Stimulated activated CD4-positive, alpha-beta T cell treated with anti-CD3 and anti-CD28 coated beads, Interleukin-4, amount 100 ng/mL, for 4 hours (primary cell): ENCODE results near the gene DNLZ.
A peak's percentile ranks its signal among the peaks of the same experiment; 100 is the strongest.
"Not testable (repeated sequence)": the region's sequence is repeated elsewhere in the genome, so short reads cannot be mapped to it uniquely, and the experiment has no call there.

Source experiments
- DNase-seq, 2 experiments: peaks; one replicate each; pipeline ENCODE4 v3.0.0-alpha.2; 2020

Gene DNLZ

DNA sequence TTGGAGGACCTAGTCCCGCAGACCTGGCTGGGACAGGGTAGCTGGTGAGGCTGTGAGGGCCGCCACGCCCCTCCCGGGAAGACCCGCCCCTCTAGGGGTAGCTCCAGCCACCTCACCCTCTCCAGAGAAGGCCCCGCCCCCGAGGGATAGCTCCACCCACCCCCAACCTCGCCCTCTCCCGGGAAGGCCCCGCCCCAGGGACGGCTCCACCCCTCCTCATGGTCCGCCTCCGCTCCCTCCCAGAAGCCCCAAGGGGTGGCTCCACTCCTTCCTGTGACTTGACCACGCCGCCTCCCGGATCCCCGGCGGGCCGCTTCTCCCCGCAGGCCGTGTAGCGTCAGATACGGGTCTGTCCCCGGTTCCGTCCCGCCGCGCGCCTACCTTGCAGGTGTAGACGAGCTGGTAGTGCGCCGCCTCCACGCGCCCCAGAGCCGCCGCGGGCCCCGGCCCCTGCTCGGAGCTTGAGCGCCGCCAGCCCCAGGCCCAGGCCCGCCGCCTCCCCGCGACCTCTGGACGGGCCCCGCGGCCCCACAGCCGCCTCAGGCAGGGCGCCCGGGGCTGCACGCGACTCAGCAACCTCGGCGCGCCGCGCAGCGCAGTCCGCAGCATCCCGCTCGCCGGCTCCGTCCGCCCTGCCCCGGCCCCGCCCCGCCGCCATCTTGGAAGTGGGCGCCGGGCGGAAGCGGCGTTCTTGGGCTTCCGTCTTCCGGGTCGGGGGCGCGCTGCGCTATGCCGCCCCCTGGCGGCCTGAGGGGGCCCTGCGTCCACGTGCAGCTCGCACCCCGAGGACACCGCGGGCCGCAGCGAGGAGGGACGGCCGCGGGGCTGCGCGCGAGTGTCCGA, at the start of gene DNLZ:
TSS of gene DNLZ (minus strand) at position 639 of the 843 bp plus-strand sequence. CDS start at position 609, 30 bp downstream.
- peak; percentile 92 to 98 for DNase-seq

DNA sequence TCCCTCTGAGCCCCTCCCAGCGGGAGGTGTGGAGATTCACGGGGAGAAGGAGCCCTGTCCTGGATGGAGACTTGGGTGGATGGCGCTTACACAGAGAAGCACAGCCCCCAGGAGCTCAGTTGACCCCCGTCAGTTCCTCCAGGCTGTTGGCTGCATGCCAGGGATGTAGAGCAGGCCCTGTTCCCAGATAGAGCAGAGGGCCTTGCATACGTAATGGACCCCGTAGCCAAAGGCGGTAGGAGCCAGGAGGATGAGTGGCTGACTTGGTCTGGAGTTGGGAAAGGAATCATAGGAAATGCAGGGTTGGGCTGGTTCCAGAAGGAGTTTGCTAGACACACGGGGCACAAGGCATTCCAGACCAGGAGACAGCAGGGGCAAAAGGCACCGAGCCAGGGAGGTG, 49.4 kb upstream of the DNLZ start:
- DNase-seq, result no peak

DNA sequence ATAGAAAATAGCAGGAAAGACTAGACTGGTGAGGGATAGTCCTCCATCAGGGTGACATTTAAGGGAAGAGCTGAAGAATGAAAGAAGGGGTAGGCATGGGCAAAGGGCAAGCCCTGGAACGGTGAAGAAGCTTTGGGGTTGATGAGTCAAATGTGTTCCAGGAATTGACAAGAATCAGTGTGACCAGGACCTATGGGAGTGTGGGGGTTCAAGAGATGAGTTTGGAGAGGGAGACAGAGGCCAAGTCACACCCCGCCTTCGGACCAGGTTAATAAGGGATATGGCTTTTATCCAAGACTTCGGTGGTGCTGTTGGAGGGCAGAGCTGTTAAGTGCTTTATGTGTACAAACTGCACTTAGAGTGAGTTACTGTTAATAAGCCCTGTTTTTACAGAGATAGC, 47.8 kb upstream of the DNLZ start:
- no peak for DNase-seq

DNA sequence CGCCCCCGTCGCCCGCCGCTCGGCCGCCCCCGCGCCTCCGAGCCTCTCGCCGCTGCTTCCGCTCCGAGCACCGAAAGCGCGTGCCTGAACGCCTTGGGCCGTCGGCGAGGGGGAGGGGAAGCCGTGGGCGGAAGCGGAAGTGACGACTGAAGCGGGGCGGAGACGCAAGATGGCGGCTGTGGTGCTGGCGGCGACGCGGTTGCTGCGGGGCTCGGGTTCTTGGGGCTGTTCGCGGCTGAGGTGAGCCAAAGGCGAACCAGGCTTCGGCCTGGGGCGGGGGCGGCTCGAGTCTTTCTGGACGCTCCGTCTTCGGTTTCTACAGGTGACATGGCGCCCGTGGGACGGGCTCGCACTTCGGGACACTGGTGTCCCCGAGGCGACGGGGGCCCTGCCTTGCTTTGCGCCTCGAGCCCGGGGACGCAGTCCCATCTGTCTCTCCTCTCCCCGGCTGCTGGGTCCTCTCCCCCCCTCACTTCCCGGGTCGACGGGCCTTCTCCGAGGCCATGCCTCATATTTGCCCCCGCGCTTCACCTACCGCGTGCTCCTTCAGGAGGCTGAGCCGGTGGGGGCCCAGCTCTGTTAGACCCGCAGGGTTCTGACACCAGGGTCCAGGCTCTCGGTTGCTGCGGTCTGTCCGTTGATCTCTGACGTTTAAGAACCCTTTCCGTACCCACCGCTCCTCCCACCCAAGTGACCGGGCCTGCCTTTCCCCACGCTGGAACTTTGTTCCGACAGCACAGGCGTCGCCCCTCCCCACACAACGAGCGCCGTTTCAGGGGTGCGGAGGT, 47.1 kb upstream of the DNLZ start, which contains the start of the genes ENTR1 and PMPCA:
TSS of gene ENTR1 (minus strand) at position 115 of the 788 bp plus-strand sequence. CDS start 217 bp downstream, outside the sequence.
TSS of gene PMPCA (plus strand) at position 159 of the 788 bp plus-strand sequence. CDS start at position 170, 11 bp downstream.
- peak; percentile 96 to 99 for DNase-seq

DNA sequence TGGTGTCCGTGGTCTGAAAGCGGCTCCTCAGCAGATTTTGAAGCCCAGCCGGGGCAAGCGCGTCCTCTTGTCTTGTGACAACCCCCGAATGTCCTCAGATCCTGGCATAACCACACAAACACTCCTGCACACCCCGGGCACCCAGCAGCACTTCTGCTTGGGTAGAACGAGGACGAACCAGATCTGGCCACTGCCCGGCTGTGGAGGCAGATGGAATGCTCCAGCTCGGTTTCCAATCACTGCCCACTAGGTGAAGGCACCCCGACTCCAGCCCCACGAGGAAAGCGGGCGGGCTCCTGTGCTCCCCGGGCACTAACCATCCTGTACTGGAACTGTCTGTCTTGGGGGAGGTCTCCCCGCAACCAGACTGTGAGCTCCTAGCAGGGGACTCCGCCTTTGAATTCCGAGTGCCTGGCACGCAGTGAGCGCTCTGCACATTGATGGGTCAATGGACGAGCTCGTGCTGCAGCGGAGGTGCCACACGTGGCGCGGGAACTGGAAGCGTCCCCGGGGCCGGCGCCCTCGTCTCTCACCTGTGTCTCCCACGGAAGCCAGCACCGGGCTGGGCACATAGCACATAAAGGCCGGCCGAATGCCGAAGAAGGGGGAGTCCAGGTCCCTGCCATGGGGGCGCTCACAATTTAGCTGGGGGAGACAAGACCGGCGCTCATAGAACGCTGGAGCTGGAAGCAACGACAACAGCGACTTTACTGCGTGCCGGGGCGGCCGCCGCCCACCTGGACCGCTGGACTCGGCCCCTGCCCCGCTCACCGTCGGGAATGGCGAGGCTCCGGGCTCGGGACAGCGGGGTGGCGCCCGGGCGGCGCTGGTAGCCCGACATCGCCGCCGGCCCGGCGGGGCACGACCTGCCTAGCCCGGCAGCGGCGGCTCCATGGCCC, 46.3 kb upstream of the DNLZ start:
- DNase-seq, result peak; percentile 32

DNA sequence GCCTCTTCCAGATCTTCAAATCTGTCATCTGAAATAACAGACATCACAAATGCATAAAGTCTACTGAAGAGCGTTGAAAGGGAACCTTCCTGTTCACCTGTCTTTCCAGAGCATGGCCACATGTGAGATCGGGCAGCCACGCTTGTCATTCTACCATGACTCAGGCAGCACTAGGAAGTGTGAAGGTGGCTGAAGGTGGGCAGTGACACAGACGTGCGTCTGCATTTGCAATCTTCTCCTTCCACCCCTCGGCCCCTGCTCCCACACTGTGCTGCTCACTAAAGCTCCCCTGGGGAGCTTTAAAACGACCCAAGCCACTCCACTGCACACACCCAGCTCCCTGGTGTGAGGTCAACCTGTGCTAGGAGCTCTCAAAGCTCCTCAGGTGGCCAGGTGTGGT, 44.4 kb upstream of the DNLZ start:
- no peak for DNase-seq

DNA sequence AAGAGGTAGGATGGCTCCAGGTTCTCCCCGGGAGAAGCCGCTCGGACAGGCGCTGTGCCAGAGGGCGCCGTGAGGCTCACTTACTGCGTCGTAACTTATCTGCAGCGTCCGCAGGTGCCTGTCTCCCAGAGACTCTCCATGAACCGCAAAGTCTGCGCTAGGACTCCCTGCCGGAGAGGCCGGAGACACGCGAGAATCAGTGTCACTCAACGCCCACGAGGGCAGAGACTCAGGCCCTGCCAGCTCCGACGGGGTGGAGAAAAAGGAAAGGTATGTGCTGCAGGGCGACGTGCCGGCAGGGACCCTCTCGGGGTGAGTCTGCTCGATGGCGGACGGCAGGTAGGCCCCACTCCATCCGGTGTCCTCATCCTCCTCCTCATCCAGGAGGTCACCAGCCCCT, 43.5 kb upstream of the DNLZ start:
- DNase-seq, result not testable (repeated sequence)

DNA sequence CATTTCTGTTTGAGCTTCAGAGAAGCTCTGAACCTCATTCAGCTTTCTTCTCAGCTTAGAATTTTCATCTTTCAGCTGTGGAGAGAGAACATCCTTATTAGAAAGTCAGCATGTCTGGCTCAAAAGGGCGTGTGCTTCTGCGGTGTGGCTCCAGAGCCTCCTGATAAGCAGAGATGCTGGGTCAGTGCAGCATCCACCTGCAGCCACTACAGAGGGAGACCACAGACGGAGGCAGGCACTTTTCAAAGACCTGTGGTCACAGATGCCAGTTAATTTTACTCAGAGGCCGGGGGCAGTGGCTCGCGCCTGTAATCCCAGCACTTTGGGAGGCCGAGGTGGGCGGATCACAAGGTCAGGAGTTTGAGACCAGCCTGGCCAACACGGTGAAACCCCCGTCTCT, 42.4 kb upstream of the DNLZ start:
- DNase-seq, result not testable (repeated sequence)

DNA sequence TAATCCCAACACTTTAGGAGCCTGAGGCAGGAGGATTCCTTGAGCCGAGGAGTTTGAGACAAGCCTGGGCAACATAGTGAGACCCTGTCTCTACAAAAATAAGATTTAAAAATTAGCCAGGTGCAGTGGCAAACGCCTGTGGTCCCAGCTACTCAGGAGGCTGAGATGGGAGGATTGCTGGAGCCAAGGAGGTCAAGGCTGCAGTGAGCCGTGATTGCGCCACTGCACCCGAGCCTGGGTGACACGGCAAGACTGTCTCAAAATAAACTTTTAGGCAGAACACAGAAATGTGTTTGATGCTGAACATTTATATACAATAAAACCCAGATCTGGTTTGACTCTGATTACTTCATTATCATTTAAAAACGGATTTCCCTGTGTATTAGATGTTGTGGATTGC, 41.9 kb upstream of the DNLZ start:
- no peak for DNase-seq

DNA sequence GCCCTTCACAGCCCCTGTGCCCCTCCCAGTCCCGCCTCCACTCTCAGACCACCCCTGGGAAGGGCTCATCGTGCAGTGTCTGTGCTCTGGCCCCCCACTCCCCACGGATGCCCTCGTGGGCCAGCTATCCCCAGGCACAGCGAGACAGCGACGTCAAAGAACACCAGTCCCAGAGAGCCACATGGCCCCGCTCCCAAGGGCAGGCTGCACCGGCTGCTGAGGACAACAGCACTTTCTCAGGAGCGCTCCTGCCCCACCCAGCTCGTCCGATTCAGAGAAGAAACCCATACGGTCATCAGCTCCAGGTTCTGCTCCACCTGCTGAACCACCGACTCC, 41.2 kb upstream of the DNLZ start:
- DNase-seq, result no peak

DNA sequence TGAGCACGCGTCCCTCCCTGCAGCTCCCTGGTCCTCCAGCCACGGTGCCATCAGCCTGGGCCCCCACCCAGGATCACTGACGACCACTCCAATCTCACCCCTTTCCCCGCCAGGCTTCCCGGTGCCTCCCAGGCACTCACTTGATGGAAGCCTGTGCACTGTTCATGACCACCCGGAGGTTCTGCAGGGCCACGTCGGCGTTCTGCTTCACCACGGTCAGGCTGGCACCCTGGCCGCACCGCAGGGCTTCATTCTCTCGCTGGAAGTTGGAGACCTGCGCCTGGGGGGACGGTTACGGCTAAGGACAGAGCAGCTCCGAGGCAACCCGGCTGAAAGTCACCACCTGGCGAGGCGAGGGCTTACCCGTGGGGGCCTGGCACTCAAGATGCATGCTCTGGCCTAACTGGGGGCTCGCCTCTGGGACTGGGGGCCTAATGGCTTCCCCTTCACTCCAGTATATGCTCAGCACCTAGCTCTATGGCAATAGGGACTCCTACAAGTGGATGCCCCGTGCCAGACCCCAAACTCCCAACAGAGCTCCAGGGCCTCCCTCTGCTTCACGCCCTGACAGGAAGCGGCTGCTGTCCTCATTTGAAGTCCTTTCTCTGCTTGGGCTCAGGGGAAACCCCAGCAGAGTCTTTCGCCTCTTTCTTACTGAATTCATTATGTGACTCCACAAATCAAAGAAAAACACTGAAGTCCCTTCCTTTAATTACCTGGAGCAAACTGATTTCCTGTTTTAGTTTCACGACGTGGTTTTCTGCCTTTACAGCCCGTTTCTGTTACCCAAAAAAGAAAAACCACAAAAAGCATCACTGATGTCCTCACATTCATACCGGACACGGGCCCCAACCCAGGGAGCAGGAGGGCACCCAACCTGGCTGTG, 40.6 kb upstream of the DNLZ start:
- peak; percentile 40 to 45 for DNase-seq

DNA sequence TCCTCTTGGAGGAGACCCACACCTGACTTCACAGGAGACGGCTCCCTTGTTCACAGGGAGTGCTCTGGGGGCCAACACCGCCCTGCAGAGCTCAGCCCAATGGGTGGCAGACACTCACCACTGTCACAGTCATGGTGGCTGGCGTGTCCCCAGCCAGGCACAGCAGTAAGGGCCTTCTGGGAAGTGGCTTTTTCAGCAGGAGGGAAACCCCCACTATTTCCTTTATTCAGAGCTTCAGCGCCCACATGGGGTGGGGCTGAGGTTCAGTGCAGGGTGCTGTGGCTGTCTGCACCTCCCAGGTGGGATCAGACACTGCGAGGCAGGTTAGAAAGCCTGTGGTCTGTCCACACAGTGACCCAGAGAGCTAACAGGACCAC, 40.0 kb upstream of the DNLZ start:
- DNase-seq, result peak; percentile 64 to 86

DNA sequence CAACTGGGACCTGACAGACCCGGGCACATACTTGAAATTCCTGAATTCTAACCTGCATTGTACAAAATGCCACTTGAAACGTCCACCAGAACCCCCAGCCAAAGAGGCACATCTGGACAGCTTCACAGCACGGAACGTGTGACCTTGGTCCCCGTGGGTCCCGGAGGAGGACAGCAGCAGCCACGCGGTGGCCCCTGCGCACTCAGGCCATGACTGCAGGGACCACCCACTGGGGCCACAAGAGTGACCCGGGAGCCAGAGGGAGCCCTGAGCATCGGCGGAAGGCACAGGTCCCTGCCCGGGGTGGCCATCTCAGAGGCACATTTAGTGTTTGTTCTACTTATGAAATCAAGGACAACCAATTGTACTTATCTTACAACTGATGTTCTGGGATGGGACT, 38.5 kb upstream of the DNLZ start:
- no peak for DNase-seq

DNA sequence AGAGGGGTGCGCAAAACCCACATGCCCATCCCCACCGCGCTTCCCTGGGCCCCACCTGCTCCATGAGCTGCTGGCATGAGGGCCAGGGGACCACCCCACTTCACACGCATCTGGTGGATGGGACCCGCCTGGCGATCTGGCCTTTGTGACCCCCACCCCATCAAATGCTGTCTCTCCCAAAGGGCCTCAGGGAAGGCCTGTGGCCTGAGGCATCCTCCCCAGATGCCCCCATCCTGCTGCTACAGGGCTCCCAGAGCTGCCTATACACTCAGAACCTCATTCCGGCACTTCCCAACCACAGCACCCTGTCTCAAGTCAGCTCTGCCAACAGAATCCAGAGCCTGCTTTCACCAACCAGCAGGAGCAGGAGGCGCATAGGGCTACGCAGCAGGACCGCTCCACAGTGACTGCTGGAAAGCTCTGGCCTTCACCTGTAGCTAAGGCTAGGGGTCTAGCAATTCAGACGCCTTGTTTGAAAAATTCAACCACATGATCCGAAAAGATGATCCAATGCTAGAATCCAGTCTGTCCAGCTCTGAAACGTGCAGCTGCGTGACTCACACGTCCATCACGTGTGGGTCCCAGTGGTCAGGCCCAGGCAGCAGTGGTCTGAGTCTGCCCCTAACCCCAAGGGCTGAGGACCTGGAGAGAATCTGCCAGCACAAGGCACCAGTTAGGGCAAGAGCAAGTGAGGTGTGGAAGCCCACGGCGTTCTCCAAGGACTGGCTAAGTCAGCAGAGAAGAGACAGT, 37.8 kb upstream of the DNLZ start:
- no peak for DNase-seq

DNA sequence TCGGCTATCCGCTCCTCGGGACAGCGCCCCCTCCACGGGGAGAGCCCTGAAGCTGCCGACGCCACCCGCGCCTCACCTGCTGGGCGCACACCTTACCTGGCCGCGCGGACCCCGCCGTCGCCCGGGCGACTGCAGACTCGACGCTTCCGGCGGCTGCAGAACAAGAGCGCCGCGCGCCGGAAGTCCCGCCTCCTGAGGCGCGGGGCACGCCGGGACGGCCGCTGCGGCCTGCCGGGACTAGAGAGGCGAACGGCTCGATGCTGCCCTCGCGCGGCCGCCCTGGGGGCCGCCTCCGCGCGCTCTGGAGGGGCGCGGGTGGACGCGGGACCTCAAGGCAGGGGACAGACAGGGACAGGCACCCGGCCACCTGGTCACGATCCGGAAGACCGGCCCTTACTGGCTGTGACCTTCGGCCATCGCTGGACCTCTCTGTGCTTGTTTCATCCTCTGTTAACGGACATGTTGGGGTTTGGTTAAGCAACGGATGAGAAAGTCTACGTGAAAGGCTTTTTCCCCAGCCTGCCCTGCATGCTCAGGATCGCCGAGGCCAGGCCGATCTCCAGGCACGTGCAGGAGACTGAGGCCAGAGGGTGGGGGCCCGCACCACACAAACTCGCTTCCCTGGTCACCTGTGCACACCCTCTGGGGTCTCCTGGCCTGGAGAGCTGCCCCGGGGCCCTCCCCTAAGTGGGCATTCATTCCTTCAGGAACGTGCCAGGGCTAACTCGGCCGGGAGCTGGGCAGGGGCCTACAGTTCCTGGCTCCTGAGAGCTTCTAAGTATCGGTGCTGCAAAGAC, 36.7 kb upstream of the DNLZ start, which contains the start of gene SNAPC4:
TSS of gene SNAPC4 (minus strand) at position 133 of the 797 bp plus-strand sequence. CDS start 1,742 bp downstream, outside the sequence.
- DNase-seq, result peak; percentile 84 to 90

DNA sequence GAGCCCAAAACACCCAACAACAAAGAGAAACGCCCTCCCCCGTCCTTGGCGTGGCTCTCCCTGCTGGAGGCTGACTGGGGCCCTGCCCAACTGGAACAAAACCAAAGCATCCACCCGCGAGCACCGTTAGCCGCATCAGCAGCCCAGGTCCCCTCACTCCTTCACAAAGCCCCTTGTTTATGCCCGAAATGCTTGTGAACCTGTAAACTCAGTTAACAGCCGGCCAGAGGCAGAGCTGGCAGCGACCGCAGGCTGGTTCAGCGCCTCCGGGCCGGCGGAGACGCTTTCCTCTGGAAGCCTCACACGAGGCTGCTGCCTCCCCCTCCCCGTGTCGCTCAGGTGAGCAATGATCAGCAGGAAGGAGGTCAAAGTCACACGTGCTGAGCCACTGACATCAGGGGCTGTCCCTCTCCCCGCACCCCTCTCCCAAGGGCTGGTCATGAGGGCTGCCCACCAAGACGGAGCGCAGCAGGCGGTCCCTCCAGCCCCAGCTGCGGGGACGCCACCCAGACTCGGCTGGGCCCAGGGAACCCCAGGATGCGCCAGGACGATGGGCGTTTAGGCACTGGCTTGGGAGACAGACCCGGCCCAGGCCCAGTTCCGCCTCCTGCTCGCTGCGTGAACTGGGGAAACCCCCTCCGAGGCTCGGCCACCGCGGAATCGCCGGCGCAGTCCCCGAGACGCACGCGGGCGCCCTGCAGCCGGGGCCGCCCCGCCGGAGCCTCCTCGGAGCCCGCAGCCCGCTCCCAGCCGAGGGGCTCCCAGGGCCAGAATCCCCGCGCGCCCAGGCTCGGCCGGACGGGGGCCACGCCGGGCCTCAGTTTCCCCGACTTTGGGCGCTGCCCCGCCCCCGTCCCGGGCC, 35.9 kb upstream of the DNLZ start:
- DNase-seq, result peak; percentile 45 to 56

DNA sequence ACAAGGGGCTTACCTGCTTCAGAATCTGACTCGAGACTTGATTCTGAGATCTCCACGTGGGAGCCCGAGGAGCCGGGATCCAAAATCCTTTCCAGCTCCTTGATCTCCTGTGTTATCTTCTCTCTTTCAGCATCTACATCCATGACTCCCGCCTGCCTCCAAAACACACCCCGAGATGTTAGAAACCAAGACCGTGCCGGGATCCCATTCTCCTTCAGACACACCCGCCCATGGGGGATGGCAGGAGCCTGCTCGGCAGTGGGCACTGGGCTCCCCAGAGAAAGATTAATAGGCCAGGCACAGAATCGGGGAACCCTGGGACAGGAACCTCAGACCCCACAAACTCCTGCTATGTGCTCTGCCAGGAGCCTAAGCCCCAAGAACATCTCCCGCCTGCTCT, 34.7 kb upstream of the DNLZ start:
- no peak for DNase-seq

DNA sequence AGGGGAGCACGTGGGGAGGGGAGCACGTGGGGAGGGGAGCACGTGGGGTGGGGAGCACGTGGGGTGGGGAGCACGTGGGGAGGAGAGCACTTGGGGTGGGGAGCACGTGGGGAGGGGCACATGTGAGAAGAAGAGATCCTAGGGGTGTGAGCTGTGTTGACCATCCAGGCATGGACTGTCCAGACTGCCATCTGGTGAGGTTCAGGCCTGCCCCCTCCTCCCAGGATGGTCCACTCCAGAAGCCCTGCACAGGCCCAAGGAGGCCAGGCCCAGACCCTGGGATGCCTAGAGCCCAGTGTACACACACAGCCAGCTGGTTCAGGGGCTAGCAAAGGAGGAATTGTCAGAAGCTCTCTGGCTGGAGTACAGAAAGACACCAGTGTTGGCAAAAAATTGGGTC, 34.1 kb upstream of the DNLZ start:
- DNase-seq, result no peak

DNA sequence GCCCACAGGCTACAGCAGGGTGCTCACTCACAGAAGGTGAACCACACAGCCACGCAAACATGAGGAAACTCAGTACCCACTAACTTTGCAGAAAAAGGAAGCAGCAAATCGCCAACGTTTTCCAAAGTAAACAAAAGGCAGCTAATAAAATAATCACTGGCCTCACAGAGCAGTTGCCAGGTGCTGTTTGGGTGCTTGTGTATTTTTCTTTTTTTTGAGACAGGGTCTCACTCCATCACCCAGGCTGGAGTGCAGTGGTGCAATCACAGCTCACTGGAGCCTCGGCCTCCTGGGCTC, 32.6 kb upstream of the DNLZ start:
- DNase-seq, result no peak
